Cardiac muscle cell (in vitro differentiated cells and primary cell): ENCODE results near the gene AHCYL1. TPM values are rescaled to one million over a fixed set of nuclear protein-coding genes. Genes with fewer than 3 reads are reported as not detected.
A peak's percentile ranks its signal among the peaks of the same experiment; 100 is the strongest.

ENCODE experiments used
- DNase-seq, 2 donors: peaks; one replicate each; pipeline versions ENCODE4 v3.0.0 to v3.0.0-alpha.2; 2010 to 2017; ENCODE audit warnings: low read depth in 1 of 2, low spot score in 1 of 2
- H3K27ac ChIP-seq: fragments of 200-600 bp; sonication (generic); 2 replicates; pipeline ENCODE4 v1.5.1; 2016
- H3K27me3 ChIP-seq: fragments of 200-600 bp; sonication (generic); 2 replicates; pipeline ENCODE4 v1.6.0; 2016; ENCODE audit warnings: control low read depth
- H3K36me3 ChIP-seq: fragments of 200-600 bp; sonication (generic); 2 replicates; pipeline ENCODE4 v1.5.1; 2016; ENCODE audit warnings: control low read depth
- H3K4me1 ChIP-seq: fragments of 200-600 bp; sonication (generic); 2 replicates; pipeline ENCODE4 v1.8.1; 2017; ENCODE audit warnings: low read depth, mild to moderate bottlenecking, mixed run types
- H3K4me3 ChIP-seq: fragments of 200-600 bp; sonication (generic); 2 replicates; pipeline ENCODE4 v1.5.1; 2016; ENCODE audit warnings: mild to moderate bottlenecking
- H3K9me3 ChIP-seq: fragments of 200-600 bp; sonication (generic); 2 replicates; pipeline ENCODE4 v1.5.1; 2017; ENCODE audit warnings: low read depth, mild to moderate bottlenecking, control low read depth
- CTCF ChIP-seq: IDR thresholded peaks from 2 replicates; pipeline ENCODE4 v1.5.1; 2012; ENCODE audit warnings: low read depth, mild to moderate bottlenecking, low read length
- polyA plus RNA-seq: library from polyadenylated mRNA; unstranded; fragments of >200 nt; fragmentation: Nextera tagmentation; extraction: Ambion mirVana; gene quantifications from 2 replicates; pipeline ENCODE4 v1.2.1, GENCODE V29; 2016
- total RNA-seq: library from RNA; depleted of rRNA; stranded (reverse); fragments of >200 nt; gene quantifications from 2 replicates; pipeline ENCODE4 v1.2.3, GENCODE V29; 2016

The AHCYL1 gene
- total and polyA plus RNA-seq, 2 experiments from 2014 or later: 49.0 to 82.7 TPM

- H3K27me3 ChIP-seq: no peaks in the 10 kb centered on the region
- peaks cover 8% of the 10 kb centered on the region for H3K4me1 ChIP-seq
- TF ChIP-seq CTCF: no peak
- peak overlapping the region; percentile 98 for H3K4me3 ChIP-seq
- peaks cover 20% of the 10 kb centered on the region for H3K36me3 ChIP-seq
- H3K9me3 ChIP-seq: no peaks in the 10 kb centered on the region
- no peak for DNase-seq
- H3K27ac ChIP-seq: peak overlapping the region; percentile 96
These were observed 50.7 kb downstream of the AHCYL1 start for GRCh38 chr1:110035236-110035752.

GRCh38 chr1:110038271-110038670, 53.7 kb downstream of the AHCYL1 start:
- TF ChIP-seq CTCF: no peak
- no peak for DNase-seq
- Histone ChIP-seq H3K36me3 (peaks cover 39% of the 10 kb centered on the region), H3K4me3 (no peak overlapping the region), H3K27ac (no peak overlapping the region), H3K9me3 (no peaks in the 10 kb centered on the region), H3K4me1 (peaks cover 8% of the 10 kb centered on the region), H3K27me3 (no peaks in the 10 kb centered on the region)

- no peak overlapping the region for H3K4me3 ChIP-seq
- no peak for TF ChIP-seq CTCF
- no peaks in the 10 kb centered on the region for H3K9me3 ChIP-seq
- peaks cover 52% of the 10 kb centered on the region for H3K36me3 ChIP-seq
- no peak overlapping the region for H3K27ac ChIP-seq
- DNase-seq: no peak
- peaks cover 8% of the 10 kb centered on the region for H3K4me1 ChIP-seq
- H3K27me3 ChIP-seq: no peaks in the 10 kb centered on the region
These were observed 55.1 kb downstream of the AHCYL1 start for GRCh38 chr1:110039641-110040040.

- peaks cover 57% of the 10 kb centered on the region for H3K36me3 ChIP-seq
- H3K4me1 ChIP-seq: peaks cover 6% of the 10 kb centered on the region
- DNase-seq: no peak
- no peaks in the 10 kb centered on the region for H3K9me3 ChIP-seq
- H3K27me3 ChIP-seq: no peaks in the 10 kb centered on the region
- H3K27ac ChIP-seq: no peak overlapping the region
- no peak for TF ChIP-seq CTCF
- no peak overlapping the region for H3K4me3 ChIP-seq
These were observed 56.0 kb downstream of the AHCYL1 start for GRCh38 chr1:110040548-110040947.

- peaks cover 78% of the 10 kb centered on the region for H3K36me3 ChIP-seq
- no peak overlapping the region for H3K4me3 ChIP-seq
- no peak overlapping the region for H3K27ac ChIP-seq
- DNase-seq: no peak
- H3K4me1 ChIP-seq: no peaks in the 10 kb centered on the region
- H3K27me3 ChIP-seq: no peaks in the 10 kb centered on the region
- no peaks in the 10 kb centered on the region for H3K9me3 ChIP-seq
- no peak for TF ChIP-seq CTCF
These were observed 58.5 kb downstream of the AHCYL1 start for GRCh38 chr1:110043016-110043415.

GRCh38 chr1:110047463-110047862, 62.9 kb downstream of the AHCYL1 start:
- Histone ChIP-seq H3K27ac (no peak overlapping the region), H3K4me3 (no peak overlapping the region), H3K27me3 (no peaks in the 10 kb centered on the region), H3K4me1 (peaks cover 10% of the 10 kb centered on the region), H3K36me3 (peaks cover 73% of the 10 kb centered on the region), H3K9me3 (no peaks in the 10 kb centered on the region)
- no peak for TF ChIP-seq CTCF
- DNase-seq: no peak
